RWPE2 (cell line): ENCODE results near the gene PCP2.

Experiments used
- ATAC-seq: fragments of 200-7000 bp; cut with Tn5 transposase; 3 replicates; pipeline ENCODE4 v1.9.1; 2021; ENCODE audit warnings: low read depth
- DNase-seq: peaks from one replicate; pipeline ENCODE4 v3.0.0-alpha.2; 2020; ENCODE audit warnings: low spot score
- H3K27ac ChIP-seq: fragments of 450-650 bp; 2 replicates; pipeline ENCODE4 v1.5.1; 2017; ENCODE audit warnings: mild to moderate bottlenecking; ENCODE audit not compliant: poor library complexity, severe bottlenecking
- H3K27me3 ChIP-seq: fragments of 250-450 bp; sonication (Bioruptor Pico); 2 replicates; pipeline ENCODE4 v1.5.1; 2021; ENCODE audit warnings: mild to moderate bottlenecking, moderate library complexity; ENCODE audit not compliant: insufficient read depth, poor library complexity, severe bottlenecking
- H3K36me3 ChIP-seq: fragments of 250-450 bp; sonication (Bioruptor Pico); 2 replicates; pipeline ENCODE4 v1.5.1; 2020; ENCODE audit warnings: low read depth, mild to moderate bottlenecking, moderate library complexity
- H3K4me1 ChIP-seq: fragments of 250-450 bp; sonication (Bioruptor Pico); 2 replicates; pipeline ENCODE4 v1.5.1; 2021; ENCODE audit warnings: mild to moderate bottlenecking, moderate library complexity; ENCODE audit not compliant: insufficient read depth, poor library complexity, severe bottlenecking
- H3K4me3 ChIP-seq: fragments of 250-450 bp; sonication (Bioruptor Pico); 2 replicates; pipeline ENCODE4 v1.5.1; 2021; ENCODE audit warnings: mild to moderate bottlenecking, moderate library complexity; ENCODE audit not compliant: severe bottlenecking
- H3K9me3 ChIP-seq: fragments of 250-450 bp; sonication (Bioruptor Pico); 2 replicates; pipeline ENCODE4 v1.5.1; 2021; ENCODE audit warnings: mild to moderate bottlenecking, moderate library complexity; ENCODE audit not compliant: severe bottlenecking
- CTCF ChIP-seq: fragments of 450-650 bp; IDR thresholded peaks from one replicate; pipeline ENCODE4 v1.5.1; 2017; ENCODE audit warnings: mild to moderate bottlenecking, moderate library complexity; ENCODE audit not compliant: poor library complexity, severe bottlenecking

PCP2 gene

GRCh38 chr19:7633698-7634097 lies at the start of gene PCP2:
Gene PCP2 (minus strand): TSS chr19:7633719. CDS start chr19:7633457, 262 bp downstream.
- no peaks in the 10 kb centered on the region for H3K9me3 ChIP-seq
- no peak for TF ChIP-seq CTCF
- ATAC-seq: no peak
- H3K27ac ChIP-seq: no peak within 1 kb of the TSS
- no peaks in the 10 kb centered on the region for H3K27me3 ChIP-seq
- H3K36me3 ChIP-seq: no peaks in the 10 kb centered on the region
- peaks cover 8% of the 10 kb centered on the region for H3K4me1 ChIP-seq
- no peak for DNase-seq
- H3K4me3 ChIP-seq: no peak within 1 kb of the TSS

- Histone ChIP-seq H3K36me3 (peaks cover 12% of the 10 kb centered on the region), H3K9me3 (no peaks in the 10 kb centered on the region), H3K4me1 (no peaks in the 10 kb centered on the region), H3K27me3 (no peaks in the 10 kb centered on the region), H3K4me3 (no peak overlapping the region), H3K27ac (no peak overlapping the region)
- ATAC-seq (no peak), DNase-seq (no peak)
- peak; percentile 0 for TF ChIP-seq CTCF
These were observed 48.8 kb upstream of the PCP2 start for GRCh38 chr19:7682175-7682855.

- Histone ChIP-seq H3K36me3 (peaks cover 12% of the 10 kb centered on the region), H3K4me3 (peak overlapping the region; percentile 84), H3K27ac (peak overlapping the region; percentile 37), H3K27me3 (no peaks in the 10 kb centered on the region), H3K9me3 (no peaks in the 10 kb centered on the region), H3K4me1 (no peaks in the 10 kb centered on the region)
- DNase-seq (no peak), ATAC-seq (peak; percentile 60)
- peak; percentile 47 for TF ChIP-seq CTCF
These were observed 48.0 kb upstream of the PCP2 start for GRCh38 chr19:7681340-7682174.

DNA sequence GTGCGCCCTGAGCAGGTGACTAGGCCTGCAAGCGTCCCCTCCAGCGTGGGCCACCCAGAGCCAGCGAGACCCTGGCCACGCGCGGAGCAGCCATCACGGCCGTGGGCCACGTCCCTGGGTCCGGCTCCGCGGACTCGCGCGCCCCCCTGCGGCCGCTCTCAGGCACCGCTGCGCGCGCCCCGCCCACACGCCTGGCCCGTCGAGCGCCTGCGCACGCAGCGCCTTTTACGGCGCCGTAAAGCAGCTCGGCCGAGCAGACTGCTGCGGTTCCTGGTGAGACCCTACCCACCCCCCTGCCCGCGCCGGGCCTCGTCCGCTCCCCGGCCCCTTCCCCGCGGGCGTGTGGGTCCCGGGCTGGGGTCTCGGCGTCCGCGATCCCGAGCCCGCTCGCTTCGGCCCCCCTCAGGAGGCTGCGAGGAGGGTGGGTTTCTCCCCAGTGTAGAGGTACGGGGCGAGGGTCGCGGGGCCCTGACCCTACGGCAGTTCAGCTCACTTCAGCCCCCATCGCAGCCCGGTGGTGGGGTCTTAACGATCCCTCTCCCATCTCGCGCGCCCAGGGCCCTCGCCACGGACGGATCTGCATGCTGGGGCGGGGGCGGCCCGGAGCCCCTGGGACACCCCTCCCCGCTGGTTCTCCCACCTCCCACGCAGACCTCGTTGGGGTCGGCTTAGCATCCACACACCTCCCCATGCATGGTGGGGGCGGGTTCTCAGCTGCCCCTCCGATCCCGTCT lies 47.3 kb upstream of the PCP2 start, which contains the start of gene TRAPPC5:
Gene TRAPPC5, plus strand, starts transcription at position 228 of the 734 bp plus-strand sequence. CDS start 1,421 bp downstream, outside the sequence.
- peaks cover 12% of the 10 kb centered on the region for H3K36me3 ChIP-seq
- H3K4me1 ChIP-seq: no peaks in the 10 kb centered on the region
- H3K27me3 ChIP-seq: no peaks in the 10 kb centered on the region
- peak within 1 kb of the TSS; percentile 37 for H3K27ac ChIP-seq
- no peaks in the 10 kb centered on the region for H3K9me3 ChIP-seq
- ATAC-seq: peak; percentile 65
- no peak for DNase-seq
- TF ChIP-seq CTCF: peak; percentile 95
- peak within 1 kb of the TSS; percentile 84 for H3K4me3 ChIP-seq
